GM10248 (cell line): ENCODE measurements around the gene ARMH4.
A peak's percentile ranks its signal among the peaks of the same experiment; 100 is the strongest.

Source experiments
- CTCF ChIA-PET: fragments of 300-600 bp; sonication (Branson Sonifier 250); formaldehyde crosslinking; extraction: SDS; loops from one replicate; lab custom pipeline; 2021; ENCODE audit warnings: antibody characterized with exemption; lab: Yijun Ruan, JAX
- POLR2A ChIA-PET: fragments of 350-650 bp; sonication (Branson Sonifier 250); formaldehyde crosslinking; extraction: SDS; loops from one replicate; lab custom pipeline; 2020; ENCODE audit warnings: antibody characterized with exemption; lab: Yijun Ruan, JAX
- DNase-seq: peaks from one replicate; pipeline ENCODE4 v3.0.0; 2012; ENCODE audit errors: extremely low spot score
- CTCF ChIP-seq: IDR thresholded peaks from 2 replicates; pipeline ENCODE4 v1.5.1; 2012; ENCODE audit warnings: mild to moderate bottlenecking, low read depth; ENCODE audit errors: extremely low read depth, missing control alignments, control extremely low read depth

ARMH4 gene

GRCh38 chr14:58082011-58082410, 70.0 kb downstream of the ARMH4 start:
- DNase-seq: no peak
- CTCF ChIA-PET: interaction anchor here (0.8 to 1.7 kb wide), 2 partner anchors 9 kb away, joined by 3 to 6 read pairs; no protein-coding TSS in a partner anchor
- TF ChIP-seq CTCF: no peak
- POLR2A ChIA-PET: no interaction called here

GRCh38 chr14:58078471-58078870, 73.5 kb downstream of the ARMH4 start:
- ChIA-PET CTCF (no interaction called here), POLR2A (no interaction called here)
- DNase-seq: no peak
- TF ChIP-seq CTCF: no peak

- POLR2A ChIA-PET: no interaction called here
- TF ChIP-seq CTCF: no peak
- DNase-seq: no peak
- CTCF ChIA-PET: interaction anchor here (1.5 kb wide), 1 partner anchor 11 kb away, joined by 5 read pairs; no protein-coding TSS in a partner anchor
Measured at GRCh38 chr14:58078068-58078467, 73.9 kb downstream of the ARMH4 start.

GRCh38 chr14:58077621-58078020, 74.4 kb downstream of the ARMH4 start:
- DNase-seq: no peak
- no peak for TF ChIP-seq CTCF
- ChIA-PET CTCF (interaction anchor here (1.5 kb wide), 1 partner anchor 11 kb away, joined by 5 read pairs; no protein-coding TSS in a partner anchor), POLR2A (no interaction called here)

GRCh38 chr14:58073516-58073915, 78.5 kb downstream of the ARMH4 start:
- POLR2A ChIA-PET: no interaction called here
- CTCF ChIA-PET: interaction anchor here (0.6 to 3.3 kb wide), 13 partner anchors 9 to 596 kb away, joined by 3 to 24 read pairs (median 5); no protein-coding TSS in a partner anchor
- TF ChIP-seq CTCF: no peak
- DNase-seq: no peak

GRCh38 chr14:58072288-58073071, 79.5 kb downstream of the ARMH4 start:
- CTCF ChIA-PET: interaction anchor here (0.8 to 3.3 kb wide), 22 partner anchors 10 to 1580 kb away, joined by 3 to 24 read pairs (median 4); no protein-coding TSS in a partner anchor
- DNase-seq: peak; percentile 41
- POLR2A ChIA-PET: no interaction called here
- peak; percentile 56 for TF ChIP-seq CTCF
